GM12878 (cell line): ENCODE results near the gene DNAJC19. TPM values are rescaled to one million over a fixed set of nuclear protein-coding genes. Genes with fewer than 3 reads are reported as not detected.
A peak's percentile ranks its signal among the peaks of the same experiment; 100 is the strongest.

Source experiments
- ATAC-seq: fragments of 200-7000 bp; cut with Tn5 transposase; 3 replicates; pipeline ENCODE4 v1.9.1; 2020; ENCODE audit warnings: mild to moderate bottlenecking, moderate library complexity
- BruUV-seq: library from RNA; stranded (reverse); fragments of 400-500 nt; replicated peaks from 2 replicates; lab custom pipeline; 2021; lab: Mats Ljungman, UMichigan
- CTCF ChIA-PET: fragments of 300-600 bp; sonication (Branson Sonifier 250); formaldehyde crosslinking; extraction: SDS; loops from one replicate; lab custom pipeline; 2021; ENCODE audit warnings: inconsistent platforms; lab: Yijun Ruan, JAX
- POLR2A ChIA-PET: fragments of 350-600 bp; formaldehyde crosslinking; extraction: SDS; loops from one replicate; lab custom pipeline; 2021; ENCODE audit warnings: inconsistent platforms; lab: Charles Lee
- RAD21 ChIA-PET: fragments of 300-600 bp; sonication (Branson Sonifier 250); formaldehyde crosslinking; loops from one replicate; lab custom pipeline; 2023; ENCODE audit warnings: antibody characterized with exemption; ENCODE audit not compliant: unreplicated experiment; lab: Charles Lee
- SMC1A ChIA-PET: fragments of 300-600 bp; sonication (Branson Sonifier 250); formaldehyde crosslinking; loops from one replicate; lab custom pipeline; 2023; ENCODE audit not compliant: unreplicated experiment, uncharacterized antibody; lab: Charles Lee
- DNase-seq: peaks from one replicate; pipeline ENCODE4 v3.0.0-alpha.2; 2011; ENCODE audit warnings: low read depth, low spot score
- FAIRE-seq: peaks from 3 replicates; lab custom pipeline; 2011; peaks lifted over from hg19 to GRCh38; lab: Jason Lieb, UNC
- H2AFZ ChIP-seq: 2 replicates; pipeline ENCODE4 v1.6.0; 2011; ENCODE audit warnings: low read depth, low read length, control low read depth; ENCODE audit not compliant: control insufficient read depth
- H3K27ac ChIP-seq: 2 replicates; pipeline ENCODE4 v1.5.1; 2011; ENCODE audit warnings: control low read depth; ENCODE audit not compliant: control insufficient read depth, insufficient read depth
- H3K27me3 ChIP-seq, 2 experiments: replicated peaks in 1 of 2; 2 replicates each; pipeline versions ENCODE4 v1.6.0 to v1.6.1; 2011; ENCODE audit warnings: low read length in 1 of 2; ENCODE audit not compliant: control insufficient read depth in 2 of 2, insufficient read depth in 2 of 2
- H3K36me3 ChIP-seq, 2 experiments: 2 replicates each; pipeline ENCODE4 v1.5.1; 2011; ENCODE audit warnings: low read length in 1 of 2; ENCODE audit not compliant: control insufficient read depth in 2 of 2, insufficient read depth in 2 of 2
- H3K4me1 ChIP-seq: 2 replicates; pipeline ENCODE4 v1.6.1; 2011; ENCODE audit warnings: mild to moderate bottlenecking, low read length, moderate library complexity, mixed read lengths; ENCODE audit not compliant: control insufficient read depth, insufficient read depth
- H3K4me2 ChIP-seq: 2 replicates; pipeline ENCODE4 v1.6.0; 2011; ENCODE audit warnings: control low read depth; ENCODE audit not compliant: control insufficient read depth, insufficient read depth
- H3K4me3 ChIP-seq: fragments of 200-600 bp; sonication (generic); 2 replicates; pipeline ENCODE4 v1.5.1; 2016
- H3K79me2 ChIP-seq: 2 replicates; pipeline ENCODE4 v1.6.0; 2011; ENCODE audit warnings: low read length; ENCODE audit not compliant: control insufficient read depth, insufficient read depth
- H3K9ac ChIP-seq: 2 replicates; pipeline ENCODE4 v1.8.0; 2011; ENCODE audit warnings: low read length, control low read depth, mixed read lengths; ENCODE audit not compliant: control insufficient read depth, insufficient read depth
- H3K9me3 ChIP-seq: replicated peaks from 3 replicates; pipeline ENCODE4 v1.5.1; 2011; ENCODE audit warnings: mild to moderate bottlenecking, low read length; ENCODE audit not compliant: control insufficient read depth, insufficient read depth
- H4K20me1 ChIP-seq: 2 replicates; pipeline ENCODE4 v1.6.0; 2011; ENCODE audit not compliant: control insufficient read depth, insufficient read depth
- BHLHE40 ChIP-seq, 2 experiments: fragments of 450-650 bp in 1 of 2; IDR thresholded peaks; 2 replicates each; pipeline ENCODE4 v1.6.1; 2011 to 2017; ENCODE audit warnings: low read depth in 2 of 2, borderline replicate concordance in 1 of 2, improper control_type of control experiment in 1 of 2, low read length in 1 of 2, mild to moderate bottlenecking in 1 of 2
- CBFB ChIP-seq: IDR thresholded peaks from 2 replicates; pipeline ENCODE4 v1.6.1; 2016; ENCODE audit warnings: antibody characterized with exemption, low read depth
- CHD2 ChIP-seq: IDR thresholded peaks from 2 replicates; pipeline ENCODE4 v1.6.1; 2011; ENCODE audit warnings: low read depth, low read length, improper control_type of control experiment, borderline replicate concordance
- HCFC1 ChIP-seq: fragments of 150-350 bp; IDR thresholded peaks from 2 replicates; pipeline ENCODE4 v1.6.1; 2014; ENCODE audit warnings: low read length
- IKZF1 ChIP-seq: fragments of 450-650 bp; conservative IDR thresholded peaks from 2 replicates; pipeline ENCODE4 v1.6.1; 2017; ENCODE audit warnings: antibody characterized with exemption, mild to moderate bottlenecking
- JUNB ChIP-seq: IDR thresholded peaks from 2 replicates; pipeline ENCODE4 v1.6.1; 2016; ENCODE audit warnings: antibody characterized with exemption, mild to moderate bottlenecking
- JUND ChIP-seq: IDR thresholded peaks from 2 replicates; pipeline ENCODE4 v1.6.1; 2012; ENCODE audit warnings: low read depth, mild to moderate bottlenecking, low read length, improper control_type of control experiment, moderate library complexity
- NFIC ChIP-seq: IDR thresholded peaks from 2 replicates; pipeline ENCODE4 v1.6.1; 2012; ENCODE audit warnings: low read depth, mild to moderate bottlenecking, inconsistent platforms, low read length, moderate library complexity
- PKNOX1 ChIP-seq: fragments of 450-650 bp; IDR thresholded peaks from 2 replicates; pipeline ENCODE4 v1.6.1; 2016; ENCODE audit warnings: mild to moderate bottlenecking
- RB1 ChIP-seq: fragments of 450-650 bp; formaldehyde crosslinking; IDR thresholded peaks from 2 replicates; pipeline ENCODE4 v1.6.1; 2017; ENCODE audit warnings: mild to moderate bottlenecking, borderline replicate concordance
- RBBP5 ChIP-seq: fragments of 200-600 bp; sonication (generic); conservative IDR thresholded peaks from 2 replicates; pipeline ENCODE4 v1.6.1; 2016
- SMAD1 ChIP-seq: fragments of 450-650 bp; IDR thresholded peaks from 2 replicates; pipeline ENCODE4 v1.6.1; 2018; ENCODE audit warnings: mild to moderate bottlenecking, low read depth; ENCODE audit not compliant: partially characterized antibody
- TARDBP ChIP-seq: IDR thresholded peaks from 2 replicates; pipeline ENCODE4 v1.6.1; 2016; ENCODE audit warnings: borderline replicate concordance
- WRNIP1 ChIP-seq: IDR thresholded peaks from 2 replicates; pipeline ENCODE4 v1.6.1; 2011; ENCODE audit warnings: low read depth, low read length, improper control_type of control experiment, borderline replicate concordance
- ZNF207 ChIP-seq: fragments of 450-650 bp; IDR thresholded peaks from 2 replicates; pipeline ENCODE4 v1.6.1; 2014; ENCODE audit warnings: antibody characterized with exemption, mild to moderate bottlenecking, borderline replicate concordance
- WGBS: methylation state at CpG from one replicate; pipeline ENCODE4 v1.1.6; 2016; ENCODE audit warnings: low lambda C conversion rate; ENCODE audit not compliant: insufficient replicate concordance, insufficient coverage; ENCODE audit errors: missing lambda C conversion rate; 5-methylcytosine and 5-hydroxymethylcytosine counted together
- in situ Hi-C: fragments of 300-500 bp; cut with MboI; formaldehyde crosslinking; loops from 9 replicates; pipeline ENCODE4 v1.14.3; 2018; ENCODE audit warnings: mixed read lengths
- intact Hi-C: fragments of 100-400 bp; cut with micrococcal nuclease; formaldehyde crosslinking; loops from one replicate; pipeline ENCODE4 v1.14.2; 2022; ENCODE audit not compliant: unreplicated experiment
- polyA plus RNA-seq, 11 experiments: library from polyadenylated mRNA; depleted of rRNA in 4 of 11; unstranded in 6 of 11; stranded (reverse) in 5 of 11; fragments of >200 nt; fragmentation: Nextera tagmentation in 4 of 11; fragmentation: Illumina TruSeq in 1 of 11; extraction: Ambion mirVana in 4 of 11; extraction: Trizol in 1 of 11; gene quantifications; 1 replicate in 1 of 11; 2 replicates in 10 of 11; pipeline versions ENCODE4 v1.2.1 to v1.2.3, GENCODE V29; 2011 to 2016; ENCODE audit warnings: inconsistent platforms in 2 of 11, missing spikeins in 2 of 11, low read depth in 1 of 11
- total RNA-seq, 4 experiments: library from RNA; depleted of rRNA in 3 of 4; stranded (reverse); fragments of >200 nt in 3 of 4; fragmentation: Illumina TruSeq in 1 of 4; extraction: Trizol in 1 of 4; gene quantifications; 2 replicates each; pipeline versions ENCODE4 v1.2.1 to v1.2.3, GENCODE V29; 2013 to 2021

DNAJC19 gene
- total and polyA plus RNA-seq, 10 of the 15 experiments (the other 5 are each of a cell fraction or from before 2014, with no cell fraction given): 29.8 to 136 (median 51.3) TPM

GRCh38 chr3:180990505-180990904 lies 969 bp upstream of the DNAJC19 start:
- BruUV-seq: no TSS peak
- H3K9me3 ChIP-seq: no peaks in the 10 kb centered on the region
- in situ Hi-C loops: no loop called here
- peaks cover 5% of the 10 kb centered on the region; the same call in 1 of the 2 replicates for H3K4me1 ChIP-seq
- H2AFZ ChIP-seq: peak overlapping the region; percentile 84
- H3K27me3 ChIP-seq: no peaks in the 10 kb centered on the region
- 0% methylated on average over 2 of the region's 2 CpGs for WGBS
- no peaks in the 10 kb centered on the region for H3K36me3 ChIP-seq
- no peak overlapping the region for H3K9ac ChIP-seq
- no peaks in the 10 kb centered on the region for H4K20me1 ChIP-seq
- intact Hi-C loops: no loop called here
- POLR2A ChIA-PET: no interaction called here
- H3K27ac ChIP-seq: no peak overlapping the region
- H3K79me2 ChIP-seq: peaks cover 10% of the 10 kb centered on the region
- SMC1A ChIA-PET: interaction anchor here (0.5 to 0.8 kb wide), 3 partner anchors 56 to 1800 kb away, joined by 3 to 4 read pairs (median 3); no protein-coding TSS in a partner anchor
- CTCF ChIA-PET: no interaction called here
- ATAC-seq: no peak
- no peak for DNase-seq
- FAIRE-seq: no peak
- peak overlapping the region; percentile 86 for H3K4me2 ChIP-seq
- H3K4me3 ChIP-seq: peak overlapping the region; percentile 86
- TF ChIP-seq RB1: no peak
- no peak for TF ChIP-seq SMAD1
- RAD21 ChIA-PET: no interaction called here

GRCh38 chr3:180987344-180987743 lies 2.2 kb downstream of the DNAJC19 start:
- Histone ChIP-seq H4K20me1 (no peaks in the 10 kb centered on the region), H3K4me3 (no peak overlapping the region), H3K27me3 (no peaks in the 10 kb centered on the region), H3K9me3 (no peaks in the 10 kb centered on the region), H3K9ac (no peak overlapping the region), H3K4me1 (peaks cover 5% of the 10 kb centered on the region; the same call in 1 of the 2 replicates), H2AFZ (no peak overlapping the region), H3K4me2 (no peak overlapping the region), H3K79me2 (peaks cover 10% of the 10 kb centered on the region), H3K27ac (no peak overlapping the region), H3K36me3 (no peaks in the 10 kb centered on the region)
- in situ Hi-C loops: no loop called here
- DNase-seq (no peak), ATAC-seq (no peak), FAIRE-seq (no peak)
- POLR2A ChIA-PET: no interaction called here
- TF ChIP-seq NFIC (no peak), JUND (no peak), IKZF1 (no peak), JUNB (no peak), CHD2 (no peak), PKNOX1 (no peak), BHLHE40 (IDR thresholded peaks at IDR 0.05; ENCODE audit: borderline replicate concordance in 1 of 2, low read depth in 2 of 2, low read length in 1 of 2) (no peak), TARDBP (no peak), ZNF207 (no peak), WRNIP1 (no peak), RBBP5 (no peak), CBFB (no peak), HCFC1 (no peak)
- intact Hi-C loops: no loop called here
- CTCF ChIA-PET: no interaction called here
- SMC1A ChIA-PET: no interaction called here
- WGBS: 97% methylated on average over 2 of the region's 2 CpGs
- RAD21 ChIA-PET: no interaction called here
- BruUV-seq: no TSS peak
